OCI-LY7 (cell line): ENCODE measurements around the gene B3GAT1.

Source experiments
- CTCF ChIP-seq: fragments of 200-600 bp; sonication (generic); conservative IDR thresholded peaks from 2 replicates; pipeline ENCODE4 v1.5.1; 2014; ENCODE audit warnings: mild to moderate bottlenecking, antibody characterized with exemption, low read length, moderate library complexity, mixed read lengths
- EZH2phosphoT487 ChIP-seq: fragments of 200-600 bp; sonication (generic); IDR thresholded peaks from 2 replicates; pipeline ENCODE4 v1.6.1; 2018; ENCODE audit warnings: low read depth, borderline replicate concordance, mild to moderate bottlenecking, mixed run types, antibody characterized with exemption, low read length, moderate library complexity, mixed read lengths

DNA sequence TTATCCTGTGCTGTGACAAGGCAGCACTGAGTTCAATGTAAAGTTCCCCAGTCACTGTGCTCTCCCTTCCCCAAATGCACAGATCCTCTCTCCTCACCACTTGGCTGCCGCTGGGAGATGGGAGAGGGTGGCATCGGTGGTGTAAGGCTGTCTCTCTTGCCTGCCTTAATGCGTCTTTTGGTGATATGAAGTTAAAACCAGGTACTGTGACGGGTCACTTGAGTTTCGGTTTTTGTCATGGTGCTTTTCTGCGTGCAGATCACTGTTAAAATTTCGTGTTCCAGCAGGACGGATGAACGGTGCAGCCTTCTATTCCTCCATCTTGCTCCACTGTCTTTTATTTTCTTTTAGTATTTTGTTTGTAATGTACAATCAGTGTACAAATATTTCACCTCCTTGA, 61.7 kb downstream of the B3GAT1 start:
- no peak for TF ChIP-seq EZH2phosphoT487
- TF ChIP-seq CTCF, result no peak
